Measurements from ENCODE around the gene PLXNB1. TPM values are rescaled to one million over a fixed set of nuclear protein-coding genes. Genes with fewer than 3 reads are reported as not detected.

Gene PLXNB1
- total RNA-seq, 2 experiments from 2014 or later = 1.8 to 4.0 TPM

DNA sequence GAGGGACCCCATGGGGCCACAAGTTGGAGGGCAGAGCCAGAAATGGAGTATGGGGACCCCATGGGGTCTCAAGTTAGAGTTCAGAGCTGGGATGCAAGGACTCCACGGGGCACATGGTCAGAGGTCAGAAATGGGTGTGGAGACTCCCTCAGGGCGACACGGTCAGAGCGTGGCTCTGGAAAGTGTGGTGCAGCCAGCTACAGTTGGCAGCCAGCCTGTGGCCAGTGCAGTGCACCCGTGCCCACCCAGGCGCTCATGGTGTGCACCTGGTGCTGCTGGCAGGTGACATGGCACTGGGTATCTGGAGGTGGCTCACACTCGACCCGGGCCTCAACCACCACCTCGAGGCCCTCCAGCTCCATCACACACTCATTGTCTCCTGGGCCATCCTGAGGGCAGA, 11.2 kb downstream of the PLXNB1 start:
- H3K4me3 Mint-ChIP-seq = no peak overlapping the region
- ATAC-seq (no peak), DNase-seq (no peak)
- no peak overlapping the region for H3K27ac Mint-ChIP-seq
- H3K4me1 Mint-ChIP-seq = no peaks in the 10 kb centered on the region
- H3K36me3 Mint-ChIP-seq = no peaks in the 10 kb centered on the region
- CTCF ChIA-PET = interaction anchor here (0.9 to 2.7 kb wide), 4 partner anchors 11 to 18 kb away, joined by 3 to 10 read pairs (median 5); no protein-coding TSS in a partner anchor
- no peaks in the 10 kb centered on the region for H3K27me3 Mint-ChIP-seq
- H3K9me3 Mint-ChIP-seq (ENCODE audit: low read depth) = no peaks in the 10 kb centered on the region

GRCh38 chr3:48418140-48418539, 11.7 kb downstream of the PLXNB1 start:
- DNase-seq (no peak), ATAC-seq (no peak)
- CTCF ChIA-PET = interaction anchor here (0.9 to 2.7 kb wide), 3 partner anchors 16 to 18 kb away, joined by 3 to 10 read pairs (median 7); no protein-coding TSS in a partner anchor
- Mint-ChIP-seq H3K9me3 (ENCODE audit: low read depth) (no peaks in the 10 kb centered on the region), H3K27ac (no peak overlapping the region), H3K4me1 (no peaks in the 10 kb centered on the region), H3K27me3 (no peaks in the 10 kb centered on the region), H3K4me3 (no peak overlapping the region), H3K36me3 (no peaks in the 10 kb centered on the region)

DNA sequence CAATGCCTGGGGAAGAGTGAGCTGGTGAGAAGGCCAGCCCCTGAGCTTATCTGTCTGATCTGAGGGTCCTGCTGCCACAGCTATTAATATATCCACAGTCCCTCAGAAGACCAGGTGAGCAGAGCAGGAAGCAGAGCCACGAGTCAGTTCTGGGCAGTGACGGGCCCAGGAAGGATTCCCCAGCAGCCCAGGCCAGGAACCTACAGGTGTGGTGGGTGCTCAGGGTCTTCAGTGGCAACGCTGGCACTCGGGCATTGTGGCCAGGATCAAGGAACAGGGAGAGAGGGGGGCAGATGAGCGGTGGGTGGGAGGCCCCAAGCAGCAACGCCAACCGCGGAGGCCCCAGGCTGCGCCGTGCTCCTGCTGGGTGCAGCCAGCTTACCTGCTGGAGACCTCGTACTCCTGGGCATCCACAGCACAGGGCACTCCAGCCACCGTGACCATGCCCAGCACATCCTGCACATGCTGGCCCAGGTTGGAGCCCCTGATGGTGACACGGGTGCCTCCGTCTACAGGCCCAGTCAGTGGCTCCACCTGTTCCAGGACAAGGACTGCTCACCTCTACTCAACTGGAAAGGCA, 12.3 kb downstream of the PLXNB1 start:
- no peak for DNase-seq
- no peaks in the 10 kb centered on the region for H3K9me3 Mint-ChIP-seq (ENCODE audit: low read depth)
- H3K27me3 Mint-ChIP-seq = no peaks in the 10 kb centered on the region
- CTCF ChIA-PET = interaction anchor here (3.9 kb wide), 1 partner anchor 18 kb away, joined by 21 read pairs; no protein-coding TSS in a partner anchor
- no peak for ATAC-seq
- H3K4me1 Mint-ChIP-seq = no peaks in the 10 kb centered on the region
- no peak overlapping the region for H3K27ac Mint-ChIP-seq
- H3K4me3 Mint-ChIP-seq = no peak overlapping the region
- H3K36me3 Mint-ChIP-seq = no peaks in the 10 kb centered on the region

DNA sequence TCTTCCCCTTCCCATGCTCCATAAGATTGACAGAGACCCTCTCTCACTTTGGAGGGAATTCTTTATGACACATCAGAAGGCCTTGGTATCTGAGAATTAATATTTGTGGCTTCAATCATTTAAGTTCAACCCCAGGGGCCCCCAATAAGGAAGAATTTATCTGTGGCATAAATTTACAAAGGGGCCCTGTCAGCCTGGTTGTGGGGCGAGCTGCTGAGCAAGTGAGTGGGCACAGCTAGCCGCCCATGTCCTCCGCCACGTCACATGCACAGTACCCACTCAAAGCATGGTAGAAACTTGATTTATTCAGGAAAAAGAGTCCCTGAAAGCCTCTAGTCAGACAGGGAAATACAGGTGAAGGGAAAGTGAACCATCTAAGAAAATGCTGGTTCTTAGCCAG, 13.3 kb downstream of the PLXNB1 start:
- H3K4me3 Mint-ChIP-seq = no peak overlapping the region
- no peak for DNase-seq

GRCh38 chr3:48416091-48416505, 13.8 kb downstream of the PLXNB1 start:
- Mint-ChIP-seq H3K27me3 (no peaks in the 10 kb centered on the region), H3K9me3 (ENCODE audit: low read depth) (no peaks in the 10 kb centered on the region), H3K36me3 (no peaks in the 10 kb centered on the region), H3K4me3 (no peak overlapping the region), H3K4me1 (no peaks in the 10 kb centered on the region), H3K27ac (no peak overlapping the region)
- no peak for ATAC-seq
- CTCF ChIA-PET = interaction anchor here (1.5 to 3.9 kb wide), 2 partner anchors 18 to 20 kb away, joined by 3 to 21 read pairs; no protein-coding TSS in a partner anchor
- DNase-seq = no peak

More for the DNA sequence above, 13.3 kb downstream of the PLXNB1 start:
- H3K4me1 Mint-ChIP-seq = no peaks in the 10 kb centered on the region
- no peak overlapping the region for H3K27ac Mint-ChIP-seq
- no peaks in the 10 kb centered on the region for H3K27me3 Mint-ChIP-seq
- CTCF ChIA-PET = interaction anchor here (1.5 to 3.9 kb wide), 2 partner anchors 18 to 20 kb away, joined by 3 to 21 read pairs; no protein-coding TSS in a partner anchor
- H3K36me3 Mint-ChIP-seq = no peaks in the 10 kb centered on the region
- no peaks in the 10 kb centered on the region for H3K9me3 Mint-ChIP-seq (ENCODE audit: low read depth)
- ATAC-seq = no peak

DNA sequence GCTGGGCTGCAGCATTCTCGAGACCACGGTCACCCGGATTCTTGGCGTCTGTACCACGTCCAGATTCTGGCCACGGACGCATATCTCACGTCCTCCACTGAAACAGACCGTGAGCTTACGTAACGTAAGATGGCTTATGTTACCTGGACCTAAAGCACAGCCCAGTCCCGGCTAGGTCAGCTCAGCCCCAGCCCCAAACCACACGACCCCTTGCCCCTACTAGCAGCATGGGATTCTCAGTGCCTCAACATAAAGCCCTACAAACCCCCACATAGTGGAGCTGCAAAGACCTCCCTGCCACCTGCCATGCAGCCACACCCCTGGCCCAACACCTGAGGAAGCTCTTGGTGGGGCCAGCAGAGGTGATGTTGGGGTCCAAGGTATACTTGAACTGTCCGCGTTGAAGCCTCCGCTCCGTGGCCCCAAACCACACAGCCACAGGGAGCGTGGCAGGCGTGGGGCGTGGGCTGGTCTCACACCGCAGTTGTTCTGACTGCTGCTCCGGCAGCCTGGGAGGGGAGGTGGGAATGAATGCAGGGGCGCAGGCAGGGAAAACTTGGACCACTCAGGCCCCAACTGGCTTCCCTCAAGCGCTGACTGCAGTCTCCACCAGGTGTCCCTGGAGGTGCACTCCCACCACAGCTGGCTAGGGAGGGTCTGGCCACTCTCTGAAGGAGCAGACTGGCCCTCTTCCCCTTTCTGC, 14.5 kb downstream of the PLXNB1 start:
- Mint-ChIP-seq H3K9me3 (ENCODE audit: low read depth) (no peaks in the 10 kb centered on the region), H3K4me3 (no peak overlapping the region), H3K27ac (no peak overlapping the region), H3K4me1 (no peaks in the 10 kb centered on the region), H3K27me3 (no peaks in the 10 kb centered on the region), H3K36me3 (no peaks in the 10 kb centered on the region)
- CTCF ChIA-PET = interaction anchor here (1.2 to 3.9 kb wide), 4 partner anchors 15 to 134 kb away, joined by 3 to 21 read pairs (median 4); no protein-coding TSS in a partner anchor
- no peak for DNase-seq
- ATAC-seq = no peak

DNA sequence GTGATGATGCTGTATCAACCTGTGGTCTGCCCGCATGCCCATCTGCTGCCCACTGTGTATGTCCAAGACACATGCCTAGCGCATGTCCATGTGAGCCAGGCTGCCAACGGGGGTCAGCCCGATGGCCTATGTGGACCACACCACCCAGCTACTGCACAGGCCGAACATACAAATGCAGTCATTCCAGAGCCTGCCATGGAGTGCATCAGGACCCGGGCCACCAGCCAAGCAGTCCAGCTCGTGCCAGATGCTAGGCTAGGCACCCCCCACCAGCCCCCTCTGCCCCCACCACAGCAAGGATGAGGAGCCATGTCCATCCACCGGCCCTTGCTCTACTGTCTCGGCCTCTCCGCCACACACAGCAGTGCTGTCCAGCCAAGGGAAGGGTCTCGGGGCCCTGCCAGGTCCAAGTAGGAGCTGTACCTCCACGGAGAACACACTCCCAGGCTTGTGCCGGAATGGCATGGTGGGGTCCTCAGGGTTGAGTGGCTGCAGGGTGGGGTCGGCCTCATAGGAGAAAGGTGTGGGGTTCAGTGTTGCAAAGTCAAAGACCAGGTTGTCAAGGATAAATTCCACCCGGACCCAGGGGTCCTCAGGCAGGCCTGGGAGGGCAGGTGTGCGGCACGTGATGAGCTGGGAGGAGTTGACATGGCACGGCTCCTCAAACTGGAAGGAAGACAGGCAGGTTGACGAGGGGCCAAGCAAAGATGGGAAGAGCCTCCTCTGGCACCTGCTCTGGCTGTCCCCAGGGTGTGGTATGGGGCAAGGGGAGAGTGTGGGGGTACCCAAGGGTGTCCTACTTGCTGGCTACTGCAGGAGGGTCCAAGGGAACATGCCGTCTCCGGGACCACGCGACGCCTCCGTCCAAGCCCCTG, 15.3 kb downstream of the PLXNB1 start:
- no peaks in the 10 kb centered on the region for H3K4me1 Mint-ChIP-seq
- CTCF ChIA-PET = interaction anchor here (1.2 to 3.9 kb wide), 3 partner anchors 14 to 135 kb away, joined by 3 to 21 read pairs (median 6); no protein-coding TSS in a partner anchor
- H3K36me3 Mint-ChIP-seq = no peaks in the 10 kb centered on the region
- H3K4me3 Mint-ChIP-seq = no peak overlapping the region
- ATAC-seq (no peak), DNase-seq (no peak)
- no peaks in the 10 kb centered on the region for H3K9me3 Mint-ChIP-seq (ENCODE audit: low read depth)
- no peak overlapping the region for H3K27ac Mint-ChIP-seq
- H3K27me3 Mint-ChIP-seq = no peaks in the 10 kb centered on the region

GRCh38 chr3:48413611-48414010, 16.3 kb downstream of the PLXNB1 start:
- Mint-ChIP-seq H3K4me3 (no peak overlapping the region), H3K27me3 (no peaks in the 10 kb centered on the region), H3K9me3 (ENCODE audit: low read depth) (no peaks in the 10 kb centered on the region), H3K27ac (no peak overlapping the region), H3K4me1 (no peaks in the 10 kb centered on the region), H3K36me3 (no peaks in the 10 kb centered on the region)
- CTCF ChIA-PET = interaction anchor here (4.1 kb wide), 1 partner anchor 22 kb away, joined by 25 read pairs; no protein-coding TSS in a partner anchor
- ATAC-seq (no peak), DNase-seq (no peak)

GRCh38 chr3:48413086-48413485, 16.8 kb downstream of the PLXNB1 start:
- ATAC-seq (no peak), DNase-seq (no peak)
- no peaks in the 10 kb centered on the region for H3K9me3 Mint-ChIP-seq (ENCODE audit: low read depth)
- no peak overlapping the region for H3K27ac Mint-ChIP-seq
- CTCF ChIA-PET = interaction anchor here (4.1 kb wide), 1 partner anchor 23 kb away, joined by 25 read pairs; no protein-coding TSS in a partner anchor
- H3K36me3 Mint-ChIP-seq = no peaks in the 10 kb centered on the region
- no peaks in the 10 kb centered on the region for H3K27me3 Mint-ChIP-seq
- H3K4me1 Mint-ChIP-seq = no peaks in the 10 kb centered on the region
- H3K4me3 Mint-ChIP-seq = no peak overlapping the region

DNA sequence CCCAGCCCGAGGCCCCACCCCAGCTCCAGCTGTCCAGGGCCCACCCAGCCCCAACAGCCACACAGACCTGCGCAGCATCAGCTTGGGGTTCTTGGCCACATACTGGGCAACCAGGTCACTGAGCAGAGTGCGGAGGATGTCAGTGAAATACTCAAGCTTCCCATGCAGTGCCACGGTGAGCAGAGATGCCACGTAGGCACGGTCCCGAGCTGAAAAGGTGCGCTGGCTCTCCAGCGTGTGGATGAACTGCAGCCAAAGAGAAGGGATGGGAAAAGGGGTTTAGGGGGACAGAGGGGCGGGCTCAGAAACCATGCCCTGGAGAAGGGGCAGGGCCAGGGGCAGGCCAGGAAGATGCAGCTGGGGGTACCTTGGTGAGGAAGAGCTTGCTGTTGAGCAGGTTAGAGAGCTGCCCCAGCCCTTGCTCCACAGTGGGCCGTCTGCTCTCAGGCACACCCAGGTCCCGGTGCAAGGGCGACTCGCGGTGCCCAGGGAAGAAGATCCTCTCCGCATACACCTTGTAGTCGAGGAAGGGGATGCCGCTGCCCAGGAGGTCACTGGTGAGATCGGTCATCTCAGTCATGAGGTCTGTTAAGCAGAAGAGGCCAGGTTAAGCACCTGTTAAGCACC, 17.4 kb downstream of the PLXNB1 start:
- DNase-seq (no peak), ATAC-seq (no peak)
- Mint-ChIP-seq H3K27me3 (no peaks in the 10 kb centered on the region), H3K9me3 (ENCODE audit: low read depth) (no peaks in the 10 kb centered on the region), H3K27ac (no peak overlapping the region), H3K36me3 (no peaks in the 10 kb centered on the region), H3K4me1 (no peaks in the 10 kb centered on the region), H3K4me3 (no peak overlapping the region)
- CTCF ChIA-PET = interaction anchor here (1.6 to 4.1 kb wide), 2 partner anchors 11 to 23 kb away, joined by 12 to 25 read pairs; no protein-coding TSS in a partner anchor

DNA sequence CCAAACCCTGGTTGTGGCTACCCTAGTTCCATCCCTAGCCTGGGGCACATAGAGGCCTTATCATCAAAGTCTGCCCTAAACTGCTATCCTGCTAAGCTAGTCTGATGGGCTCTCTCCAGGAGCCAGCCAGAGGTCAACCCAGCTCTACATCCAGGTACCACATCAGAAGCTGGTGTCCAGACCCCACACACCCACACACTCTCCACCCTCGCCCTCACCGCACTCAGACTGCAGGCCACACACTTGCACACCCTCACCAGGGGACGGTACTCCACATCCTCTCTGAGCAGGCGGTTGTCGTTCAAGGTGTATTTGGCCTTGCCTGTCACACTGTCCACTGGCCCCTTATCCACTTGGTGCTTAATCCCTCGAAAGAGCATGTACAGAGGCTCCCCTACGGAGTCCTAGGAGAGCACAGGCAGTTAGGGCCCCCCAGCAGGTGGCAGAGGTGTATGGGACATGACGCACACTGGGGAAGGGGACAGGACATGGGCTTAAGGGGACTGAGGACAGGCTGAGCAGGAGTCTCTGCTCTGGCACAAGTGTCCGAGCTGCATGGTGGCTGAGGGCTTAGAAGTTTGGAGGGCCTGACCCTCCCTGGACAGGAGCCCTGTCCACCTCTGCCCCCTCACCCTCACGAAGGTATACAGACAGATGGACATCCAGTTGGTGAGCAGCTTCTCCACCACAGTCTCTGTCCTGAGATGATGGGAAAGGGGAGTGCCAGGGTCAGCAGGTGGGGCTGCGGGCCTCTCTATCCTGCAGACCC, 18.1 kb downstream of the PLXNB1 start:
- Mint-ChIP-seq H3K27ac (no peak overlapping the region), H3K9me3 (ENCODE audit: low read depth) (no peaks in the 10 kb centered on the region), H3K4me1 (no peaks in the 10 kb centered on the region), H3K27me3 (no peaks in the 10 kb centered on the region), H3K4me3 (no peak overlapping the region), H3K36me3 (no peaks in the 10 kb centered on the region)
- DNase-seq = no peak
- no peak for ATAC-seq
- CTCF ChIA-PET = interaction anchor here (1.6 to 4.1 kb wide), 2 partner anchors 11 to 24 kb away, joined by 12 to 25 read pairs; no protein-coding TSS in a partner anchor

- Mint-ChIP-seq H3K4me1 (no peaks in the 10 kb centered on the region), H3K27ac (no peak overlapping the region), H3K36me3 (no peaks in the 10 kb centered on the region), H3K9me3 (ENCODE audit: low read depth) (no peaks in the 10 kb centered on the region), H3K4me3 (no peak overlapping the region), H3K27me3 (no peaks in the 10 kb centered on the region)
- DNase-seq (no peak), ATAC-seq (no peak)
- CTCF ChIA-PET = interaction anchor here (1.6 to 4.1 kb wide), 2 partner anchors 10 to 25 kb away, joined by 12 to 25 read pairs; no protein-coding TSS in a partner anchor
Observed at GRCh38 chr3:48411041-48411588, 18.8 kb downstream of the PLXNB1 start.

Data from activated CD8-positive, alpha-beta memory T cell treated with anti-CD3 and anti-CD28 coated beads, Interleukin-2, amount 10 ng/mL, durations not matched to agents 7 days and 5 days (primary cell).